Germinal center (tissue), 1 donor: Measurements from ENCODE around the gene FBXO21.
A peak's percentile ranks its signal among the peaks of the same experiment; 100 is the strongest.
"Not testable (repeated sequence)": the region's sequence is repeated elsewhere in the genome, so short reads cannot be mapped to it uniquely, and the experiment has no call there.

Source experiments
- DNase-seq: peaks from one replicate; pipeline ENCODE4 v3.0.0; 2012; ENCODE audit warnings: mixed read lengths, low spot score

FBXO21 gene

GRCh38 chr12:117190210-117190781, at the start of gene FBXO21:
Gene FBXO21, minus strand, starts transcription at chr12:117190470. Its CDS starts 14 bp downstream, at chr12:117190456.
- DNase-seq, result peak; percentile 97

GRCh38 chr12:117236456-117237001, 46.3 kb upstream of the FBXO21 start:
- peak; percentile 64 for DNase-seq

- DNase-seq, result no peak
Measured at GRCh38 chr12:117235261-117235660, 45.0 kb upstream of the FBXO21 start.

GRCh38 chr12:117234441-117234840, 44.2 kb upstream of the FBXO21 start:
- no peak for DNase-seq

GRCh38 chr12:117231750-117232149, 41.5 kb upstream of the FBXO21 start:
- DNase-seq, result no peak

GRCh38 chr12:117228239-117228638, 38.0 kb upstream of the FBXO21 start:
- no peak for DNase-seq

- DNase-seq, result no peak
Measured at GRCh38 chr12:117227000-117227653, 36.9 kb upstream of the FBXO21 start.

- DNase-seq, result no peak
Measured at GRCh38 chr12:117226505-117226904, 36.2 kb upstream of the FBXO21 start.

- DNase-seq, result no peak
Measured at GRCh38 chr12:117225179-117225578, 34.9 kb upstream of the FBXO21 start.

- not testable (repeated sequence) for DNase-seq
Measured at GRCh38 chr12:117220947-117221346, 30.7 kb upstream of the FBXO21 start.

- DNase-seq, result no peak
Measured at GRCh38 chr12:117218149-117218548, 27.9 kb upstream of the FBXO21 start.

- DNase-seq, result no peak
Measured at GRCh38 chr12:117216686-117217085, 26.4 kb upstream of the FBXO21 start.

- no peak for DNase-seq
Measured at GRCh38 chr12:117214797-117215196, 24.5 kb upstream of the FBXO21 start.

GRCh38 chr12:117213295-117213808, 23.1 kb upstream of the FBXO21 start:
- no peak for DNase-seq

- peak; percentile 56 for DNase-seq
Measured at GRCh38 chr12:117212563-117213190, 22.4 kb upstream of the FBXO21 start.

- DNase-seq, result no peak
Measured at GRCh38 chr12:117210266-117210918, 20.1 kb upstream of the FBXO21 start.

GRCh38 chr12:117209626-117210025, 19.4 kb upstream of the FBXO21 start:
- DNase-seq, result no peak

GRCh38 chr12:117208811-117209455, 18.7 kb upstream of the FBXO21 start:
- DNase-seq, result no peak

GRCh38 chr12:117208206-117208605, 17.9 kb upstream of the FBXO21 start:
- no peak for DNase-seq

- no peak for DNase-seq
Measured at GRCh38 chr12:117207675-117208074, 17.4 kb upstream of the FBXO21 start.

GRCh38 chr12:117202556-117202955, 12.3 kb upstream of the FBXO21 start:
- no peak for DNase-seq

GRCh38 chr12:117202033-117202432, 11.8 kb upstream of the FBXO21 start:
- DNase-seq, result no peak
